ENCODE results near the gene ATOX1.
A peak's percentile ranks its signal among the peaks of the same experiment; 100 is the strongest.

Gene ATOX1

DNA sequence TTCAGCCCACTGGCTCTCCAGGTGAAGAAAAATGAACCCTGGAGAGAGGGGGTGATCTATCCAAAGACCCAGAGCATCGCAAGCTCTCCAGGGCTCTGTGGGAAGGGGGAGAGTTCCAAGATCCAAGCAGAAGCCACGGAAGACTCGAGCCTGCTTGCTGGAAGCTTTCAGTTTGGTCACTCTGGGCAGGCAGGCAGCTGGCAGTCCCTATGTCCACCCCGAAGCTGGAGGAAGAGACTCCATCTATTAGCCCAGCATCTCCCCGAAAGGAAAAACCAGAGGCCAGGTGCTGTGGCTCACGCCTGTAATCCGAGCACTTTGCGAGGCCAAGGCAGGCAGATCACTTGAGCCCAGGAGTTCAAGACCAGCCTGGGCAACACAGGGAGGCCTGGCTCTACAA is 61.0 kb downstream of the ATOX1 start:
- DNase-seq (ENCODE audit: low spot score): no peak

GRCh38 chr5:151696470-151697061 is 61.9 kb downstream of the ATOX1 start:
- DNase-seq (ENCODE audit: low spot score): no peak

- DNase-seq (ENCODE audit: low spot score): no peak
These were observed 63.0 kb downstream of the ATOX1 start for GRCh38 chr5:151695464-151695863.

DNA sequence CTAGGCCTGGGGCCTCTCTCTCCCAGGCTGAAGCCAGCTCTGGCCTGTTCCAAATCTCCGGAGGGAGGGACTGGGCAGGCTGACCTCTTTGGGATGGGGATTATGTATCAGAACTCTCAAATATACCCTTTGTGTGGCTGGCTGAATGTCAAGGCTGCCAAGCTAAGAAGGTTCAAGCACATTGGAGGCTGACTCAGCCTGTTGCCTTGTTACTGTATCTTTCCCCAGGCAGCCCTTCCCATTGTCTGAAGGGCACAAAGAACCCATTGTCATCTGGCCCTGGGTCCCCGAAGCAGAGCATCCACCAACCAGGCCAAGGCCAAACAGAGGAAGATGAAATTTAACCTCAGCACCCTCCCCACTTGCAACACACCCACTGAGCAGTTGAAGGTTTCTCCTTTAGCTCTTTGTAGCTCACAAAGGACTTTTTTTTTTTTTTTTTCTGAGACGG is 64.4 kb downstream of the ATOX1 start:
- DNase-seq (ENCODE audit: low spot score): peak; percentile 93
